GM13976 (cell line): Measurements from ENCODE around the gene OS9.
"Not testable (repeated sequence)": the region's sequence is repeated elsewhere in the genome, so short reads cannot be mapped to it uniquely, and the experiment has no call there.

ENCODE experiments used
- DNase-seq: peaks from one replicate; pipeline ENCODE4 v3.0.0; 2012; ENCODE audit warnings: low spot score
- in situ Hi-C: fragments of 300-500 bp; cut with MboI; formaldehyde crosslinking; loops from one replicate; pipeline ENCODE4 v1.12.0; 2022; ENCODE audit warnings: low sequenced_read_pairs, mixed read lengths, inconsistent platforms; ENCODE audit not compliant: unreplicated experiment
- TF ChIP-seq, protein P1 (sequence below): IDR thresholded peaks from 2 replicates; pipeline ENCODE4 v1.5.1; 2012; ENCODE audit warnings: borderline replicate concordance, mild to moderate bottlenecking; ENCODE audit not compliant: insufficient read depth; ENCODE audit errors: extremely low read depth, missing control alignments, control extremely low read depth

OS9 gene

GRCh38 chr12:57693659-57694458 lies at the start of gene OS9:
TSS of gene OS9 (plus strand) at chr12:57694132. CDS start at chr12:57694162, 30 bp downstream.
- TF ChIP-seq, protein P1, sequence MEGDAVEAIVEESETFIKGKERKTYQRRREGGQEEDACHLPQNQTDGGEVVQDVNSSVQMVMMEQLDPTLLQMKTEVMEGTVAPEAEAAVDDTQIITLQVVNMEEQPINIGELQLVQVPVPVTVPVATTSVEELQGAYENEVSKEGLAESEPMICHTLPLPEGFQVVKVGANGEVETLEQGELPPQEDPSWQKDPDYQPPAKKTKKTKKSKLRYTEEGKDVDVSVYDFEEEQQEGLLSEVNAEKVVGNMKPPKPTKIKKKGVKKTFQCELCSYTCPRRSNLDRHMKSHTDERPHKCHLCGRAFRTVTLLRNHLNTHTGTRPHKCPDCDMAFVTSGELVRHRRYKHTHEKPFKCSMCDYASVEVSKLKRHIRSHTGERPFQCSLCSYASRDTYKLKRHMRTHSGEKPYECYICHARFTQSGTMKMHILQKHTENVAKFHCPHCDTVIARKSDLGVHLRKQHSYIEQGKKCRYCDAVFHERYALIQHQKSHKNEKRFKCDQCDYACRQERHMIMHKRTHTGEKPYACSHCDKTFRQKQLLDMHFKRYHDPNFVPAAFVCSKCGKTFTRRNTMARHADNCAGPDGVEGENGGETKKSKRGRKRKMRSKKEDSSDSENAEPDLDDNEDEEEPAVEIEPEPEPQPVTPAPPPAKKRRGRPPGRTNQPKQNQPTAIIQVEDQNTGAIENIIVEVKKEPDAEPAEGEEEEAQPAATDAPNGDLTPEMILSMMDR, result peak; percentile 76
- DNase-seq, result peak; percentile 92
- in situ Hi-C loops, result no loop called here

- in situ Hi-C loops, DNase-seq: not testable (repeated sequence)
Observed at GRCh38 chr12:57645990-57646658, 47.8 kb upstream of the OS9 start.

- in situ Hi-C loops, DNase-seq: not testable (repeated sequence)
Observed at GRCh38 chr12:57646659-57647049, 47.3 kb upstream of the OS9 start.

- in situ Hi-C loops, result no loop called here
- DNase-seq, result no peak
- TF ChIP-seq, protein P1, result no peak
Observed at GRCh38 chr12:57654042-57654441, 39.9 kb upstream of the OS9 start.

DNA sequence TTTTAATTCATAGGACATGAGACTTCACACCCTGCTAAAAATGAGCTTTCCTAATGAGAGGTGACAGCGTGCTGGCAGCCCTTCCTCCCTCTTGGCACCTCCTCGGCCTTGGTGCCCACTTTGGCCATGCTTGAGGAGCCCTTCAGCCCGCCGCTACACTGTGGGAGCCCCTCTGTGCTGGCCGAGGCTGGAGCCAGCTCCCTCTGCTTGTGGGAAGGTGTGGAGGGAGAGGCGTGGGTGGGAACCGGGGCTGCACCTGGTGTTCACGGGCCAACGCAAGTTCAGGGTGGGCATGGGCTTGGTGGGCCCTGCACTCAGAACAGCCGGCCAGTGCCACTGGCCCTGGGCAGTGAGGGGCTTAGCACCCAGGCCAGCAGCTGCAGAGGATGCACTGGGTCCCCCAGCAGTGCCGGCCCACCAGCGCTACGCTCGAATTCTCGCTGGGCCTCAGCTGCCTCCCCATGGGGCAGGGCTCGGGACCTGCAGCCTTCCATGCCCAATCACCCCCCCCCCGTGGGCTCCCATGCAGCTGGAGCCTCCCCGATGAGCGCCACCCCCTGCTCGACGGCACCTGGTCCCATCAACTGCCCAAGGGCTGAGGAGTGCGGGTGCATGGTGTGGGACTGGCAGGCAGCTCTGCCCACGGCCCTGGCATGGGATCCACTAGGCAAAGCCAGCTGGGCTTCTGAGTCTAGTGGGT lies 38.2 kb upstream of the OS9 start:
- DNase-seq, result no peak
- in situ Hi-C loops, result no loop called here
- TF ChIP-seq, protein P1, result no peak

DNA sequence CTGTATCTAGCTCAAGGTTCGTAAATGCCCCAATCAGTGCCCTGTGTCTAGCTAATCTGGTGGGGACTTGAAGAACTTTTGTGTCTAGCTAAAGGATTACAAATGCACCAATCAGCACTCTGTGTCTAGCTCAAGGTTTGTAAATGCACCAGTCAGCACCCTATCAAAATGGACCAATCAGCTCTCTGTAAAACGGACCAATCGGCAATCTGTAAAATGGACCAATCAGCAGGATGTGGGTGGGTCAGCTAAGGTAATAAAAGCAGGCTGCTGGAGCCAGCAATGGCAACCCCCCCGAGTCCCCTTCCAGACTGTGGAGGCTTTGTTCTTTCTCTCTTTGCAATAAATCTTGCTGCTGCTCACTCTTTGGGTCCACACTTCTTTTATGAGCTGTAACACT lies 37.5 kb upstream of the OS9 start:
- in situ Hi-C loops, DNase-seq: not testable (repeated sequence)

DNA sequence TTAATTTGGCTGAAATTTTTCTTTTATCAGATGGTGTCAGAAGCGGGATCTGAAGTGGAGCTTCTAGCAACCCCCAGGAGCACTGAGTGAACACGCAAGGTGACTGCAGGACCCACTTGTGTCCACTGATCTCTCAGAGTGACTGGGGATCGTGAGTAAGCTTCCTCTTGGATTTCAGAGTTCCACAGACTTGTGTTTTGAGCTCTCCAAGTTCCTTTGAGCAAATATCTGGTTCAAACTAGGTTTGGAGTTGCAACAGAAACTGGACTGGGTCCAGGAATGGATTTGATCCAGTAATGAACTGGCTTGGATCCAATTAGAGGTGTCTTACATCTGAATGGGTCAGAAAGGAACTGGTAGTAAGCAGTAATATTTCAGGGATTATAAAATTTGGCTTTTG lies 36.2 kb upstream of the OS9 start:
- in situ Hi-C loops, result no loop called here
- TF ChIP-seq, protein P1, result no peak
- DNase-seq, result no peak

- in situ Hi-C loops, result no loop called here
- TF ChIP-seq, protein P1, result no peak
- DNase-seq, result no peak
Observed at GRCh38 chr12:57658890-57659289, 35.0 kb upstream of the OS9 start.
